ENCODE measurements around the gene ACTBL2. TPM values are rescaled to one million over a fixed set of nuclear protein-coding genes. Genes with fewer than 3 reads are reported as not detected.

Gene ACTBL2
- polyA plus RNA-seq, 2 of the 4 experiments (the other 2 are of a cell fraction) = 0.06 TPM

- ATAC-seq = no peak
- H3K27ac ChIP-seq = no peak overlapping the region
- TF ChIP-seq ATOH8 (CRISPR knock-in tag; IDR thresholded peaks at IDR 0.05; ENCODE audit: low read depth) (no peak), POLR2A (IDR thresholded peaks at IDR 0.05; ENCODE audit: low read length) (no peak), HOXB5 (CRISPR knock-in tag; IDR thresholded peaks at IDR 0.05) (no peak), E2F6 (IDR thresholded peaks at IDR 0.05; ENCODE audit: borderline replicate concordance, low read depth) (no peak), HMGXB4 (CRISPR knock-in tag; IDR thresholded peaks at IDR 0.05; ENCODE audit: borderline replicate concordance) (no peak), EHMT2 (IDR thresholded peaks at IDR 0.05; ENCODE audit: low read depth) (no peak), RFX5 (IDR thresholded peaks at IDR 0.05) (no peak), RNF2 (IDR thresholded peaks at IDR 0.05; ENCODE audit: borderline replicate concordance, low read depth) (no peak), ESRRA (IDR thresholded peaks at IDR 0.05; ENCODE audit: borderline replicate concordance, low read length) (no peak), USF2 (IDR thresholded peaks at IDR 0.05) (no peak), HEYL (CRISPR knock-in tag; IDR thresholded peaks at IDR 0.05) (no peak), FOSL2 (IDR thresholded peaks at IDR 0.05) (no peak), FOSL2 (CRISPR knock-in tag; IDR thresholded peaks at IDR 0.05) (no peak), ZC3H11A (IDR thresholded peaks at IDR 0.05) (no peak), CHD4 (IDR thresholded peaks at IDR 0.05; ENCODE audit: borderline replicate concordance) (no peak), EHF (CRISPR knock-in tag; IDR thresholded peaks at IDR 0.05) (no peak), REST (IDR thresholded peaks at IDR 0.05) (no peak), GATA3 (IDR thresholded peaks at IDR 0.05; ENCODE audit: borderline replicate concordance) (no peak), RCOR1 (IDR thresholded peaks at IDR 0.05; ENCODE audit: low read depth, low read length) (no peak)
- DNase-seq (ENCODE audit: low read depth in 1 of 2, low spot score in 1 of 2) = no peak
- 10% methylated on average over 1 of the region's 1 CpG for WGBS (ENCODE audit: missing lambda C conversion rate)
- no peaks in the 10 kb centered on the region for H3K9me3 ChIP-seq
- FAIRE-seq = no peak
- CTCF ChIA-PET = interaction anchor here (0.8 kb wide), 1 partner anchor 8 kb away, joined by 3 read pairs; no protein-coding TSS in a partner anchor
- H3K4me1 ChIP-seq = 0 out of 3 replicates have a peak, but pooled peaks cover 7% of the 10 kb centered on the region
- POLR2A ChIA-PET = no interaction called here
- no peak overlapping the region for H3K4me3 ChIP-seq
- H3K4me2 ChIP-seq = no peak overlapping the region
Observed at GRCh38 chr5:57470339-57470738, 12.3 kb downstream of the ACTBL2 start.

Measured in A549 (cell line).